Suprapubic skin (tissue), 4 donors: ENCODE data around the gene SRPRB.

Experiments used
- CTCF ChIP-seq, 2 donors: fragments of 200-600 bp in 1 of 2; fragments of 450-650 bp in 1 of 2; sonication (generic) in 1 of 2; IDR thresholded peaks; one replicate each; pipeline ENCODE4 v1.5.1; 2016 to 2019; ENCODE audit warnings: antibody characterized with exemption in 2 of 2, mild to moderate bottlenecking in 1 of 2, moderate library complexity in 1 of 2
- POLR2A ChIP-seq, 2 donors: fragments of 450-650 bp; IDR thresholded peaks; one replicate each; pipeline ENCODE4 v1.6.1; 2017; ENCODE audit warnings: antibody characterized with exemption in 2 of 2, mild to moderate bottlenecking in 2 of 2, moderate library complexity in 2 of 2
- POLR2AphosphoS5 ChIP-seq, 3 donors: sonication (generic); formaldehyde crosslinking; IDR thresholded peaks; one replicate each; pipeline ENCODE4 v1.6.1; 2017; ENCODE audit warnings: antibody characterized with exemption in 3 of 3

DNA sequence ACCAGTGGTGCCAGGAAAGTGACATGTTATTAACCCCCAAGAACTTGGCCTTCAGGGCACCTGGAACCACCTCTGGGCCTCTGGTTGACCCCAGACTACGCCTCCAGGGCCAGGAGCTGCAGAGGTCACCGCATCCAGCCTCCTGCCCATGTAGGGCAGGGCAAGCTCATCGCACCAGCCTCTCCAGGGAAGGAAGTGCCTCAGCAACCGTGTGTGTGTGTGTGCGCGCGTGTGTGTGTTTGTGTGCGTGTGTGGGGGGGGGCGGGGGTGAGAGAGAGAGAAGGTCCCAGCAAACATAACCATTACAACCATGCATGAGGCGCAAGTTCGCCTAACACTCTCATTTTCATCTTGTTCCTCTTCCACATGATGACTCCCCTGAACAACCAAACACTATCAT, 58.3 kb downstream of the SRPRB start:
- TF ChIP-seq CTCF (IDR thresholded peaks at IDR 0.05) (no peak), POLR2A (IDR thresholded peaks at IDR 0.05) (no peak), POLR2AphosphoS5 (IDR thresholded peaks at IDR 0.05) (no peak)
